ENCODE measurements around the gene MT1H.
A peak's percentile ranks its signal among the peaks of the same experiment; 100 is the strongest.
"Not testable (repeated sequence)": the region's sequence is repeated elsewhere in the genome, so short reads cannot be mapped to it uniquely, and the experiment has no call there.

Gene MT1H

GRCh38 chr16:56667581-56668571, 1.7 kb upstream of the MT1H start, which contains the start of gene MT1G:
Gene MT1G, minus strand, starts transcription at chr16:56668065. Its CDS starts 72 bp downstream, at chr16:56667993.
- peaks cover 99% of the 10 kb centered on the region for H3K27me3 ChIP-seq (ENCODE audit: control insufficient read depth, insufficient read depth, low read length)
- H3K27ac ChIP-seq (ENCODE audit: low read depth, low read length): no peak within 1 kb of the TSS

GRCh38 chr16:56669840-56670619, 416 bp downstream of the MT1H start:
- peaks cover 89% of the 10 kb centered on the region for H3K27me3 ChIP-seq (ENCODE audit: control insufficient read depth, insufficient read depth, low read length)
- peak overlapping the region; percentile 63 for H3K9ac ChIP-seq (ENCODE audit: low read length)
- H3K36me3 ChIP-seq (ENCODE audit: control insufficient read depth, insufficient read depth, low read length): no peaks in the 10 kb centered on the region
- peaks cover 41% of the 10 kb centered on the region for H3K4me1 ChIP-seq (ENCODE audit: control insufficient read depth, insufficient read depth, low read length)
- H3K4me3 ChIP-seq (ENCODE audit: low read depth, low read length): peak overlapping the region; percentile 49
- H3K9me3 ChIP-seq (ENCODE audit: control insufficient read depth, insufficient read depth, low read depth, low read length): no peaks in the 10 kb centered on the region
- no peak overlapping the region for H3K27ac ChIP-seq (ENCODE audit: low read depth, low read length)

More at GRCh38 chr16:56667581-56668571, 1.7 kb upstream of the MT1H start, which contains the start of gene MT1G:
- H3K36me3 ChIP-seq (ENCODE audit: control insufficient read depth, insufficient read depth, low read length): no peaks in the 10 kb centered on the region
- H3K9ac ChIP-seq (ENCODE audit: low read length): peak within 1 kb of the TSS; percentile 77
- H3K4me1 ChIP-seq (ENCODE audit: control insufficient read depth, insufficient read depth, low read length): peaks cover 30% of the 10 kb centered on the region
- peak within 1 kb of the TSS; percentile 51 for H3K4me3 ChIP-seq (ENCODE audit: low read depth, low read length)
- no peaks in the 10 kb centered on the region for H3K9me3 ChIP-seq (ENCODE audit: control insufficient read depth, insufficient read depth, low read depth, low read length)

- Histone ChIP-seq H3K36me3 (ENCODE audit: control insufficient read depth, insufficient read depth, low read length) (no peaks in the 10 kb centered on the region), H3K4me3 (ENCODE audit: low read depth, low read length) (no peak overlapping the region), H3K27me3 (ENCODE audit: control insufficient read depth, insufficient read depth, low read length) (peaks cover 88% of the 10 kb centered on the region), H3K9ac (ENCODE audit: low read length) (no peak overlapping the region), H3K27ac (ENCODE audit: low read depth, low read length) (no peak overlapping the region), H3K4me1 (ENCODE audit: control insufficient read depth, insufficient read depth, low read length) (peaks cover 46% of the 10 kb centered on the region), H3K9me3 (ENCODE audit: control insufficient read depth, insufficient read depth, low read depth, low read length) (no peaks in the 10 kb centered on the region)
Measured at GRCh38 chr16:56670620-56670934, 963 bp downstream of the MT1H start.

GRCh38 chr16:56671691-56672090, 2.1 kb downstream of the MT1H start:
- not testable (repeated sequence) for H3K27ac ChIP-seq (ENCODE audit: low read depth, low read length); H3K4me3 ChIP-seq (ENCODE audit: low read depth, low read length); H3K36me3 ChIP-seq (ENCODE audit: control insufficient read depth, insufficient read depth, low read length); H3K9me3 ChIP-seq (ENCODE audit: control insufficient read depth, insufficient read depth, low read depth, low read length); H3K9ac ChIP-seq (ENCODE audit: low read length)
- H3K27me3 ChIP-seq (ENCODE audit: control insufficient read depth, insufficient read depth, low read length): peaks cover 85% of the 10 kb centered on the region
- peaks cover 52% of the 10 kb centered on the region for H3K4me1 ChIP-seq (ENCODE audit: control insufficient read depth, insufficient read depth, low read length)

- not testable (repeated sequence) for H3K27ac ChIP-seq (ENCODE audit: low read depth, low read length); H3K9ac ChIP-seq (ENCODE audit: low read length); H3K36me3 ChIP-seq (ENCODE audit: control insufficient read depth, insufficient read depth, low read length); H3K9me3 ChIP-seq (ENCODE audit: control insufficient read depth, insufficient read depth, low read depth, low read length); H3K4me3 ChIP-seq (ENCODE audit: low read depth, low read length)
- H3K4me1 ChIP-seq (ENCODE audit: control insufficient read depth, insufficient read depth, low read length): peaks cover 57% of the 10 kb centered on the region
- peaks cover 85% of the 10 kb centered on the region for H3K27me3 ChIP-seq (ENCODE audit: control insufficient read depth, insufficient read depth, low read length)
Measured at GRCh38 chr16:56672171-56672570, 2.6 kb downstream of the MT1H start.

GRCh38 chr16:56672761-56673536, 3.3 kb downstream of the MT1H start:
- Histone ChIP-seq H3K9me3 (ENCODE audit: control insufficient read depth, insufficient read depth, low read depth, low read length) (no peaks in the 10 kb centered on the region), H3K27me3 (ENCODE audit: control insufficient read depth, insufficient read depth, low read length) (peaks cover 85% of the 10 kb centered on the region), H3K36me3 (ENCODE audit: control insufficient read depth, insufficient read depth, low read length) (no peaks in the 10 kb centered on the region), H3K27ac (ENCODE audit: low read depth, low read length) (no peak overlapping the region), H3K4me3 (ENCODE audit: low read depth, low read length) (no peak overlapping the region), H3K9ac (ENCODE audit: low read length) (no peak overlapping the region), H3K4me1 (ENCODE audit: control insufficient read depth, insufficient read depth, low read length) (peaks cover 54% of the 10 kb centered on the region)

- no peaks in the 10 kb centered on the region for H3K9me3 ChIP-seq (ENCODE audit: control insufficient read depth, insufficient read depth, low read depth, low read length)
- H3K9ac ChIP-seq (ENCODE audit: low read length): peak overlapping the region; percentile 82
- H3K27me3 ChIP-seq (ENCODE audit: control insufficient read depth, insufficient read depth, low read length): peaks cover 75% of the 10 kb centered on the region
- peak overlapping the region; percentile 68; the same call in 1 of the 2 replicates for H3K27ac ChIP-seq (ENCODE audit: low read depth, low read length)
- no peak overlapping the region for H3K4me3 ChIP-seq (ENCODE audit: low read depth, low read length)
- H3K4me1 ChIP-seq (ENCODE audit: control insufficient read depth, insufficient read depth, low read length): peaks cover 45% of the 10 kb centered on the region
- H3K36me3 ChIP-seq (ENCODE audit: control insufficient read depth, insufficient read depth, low read length): no peaks in the 10 kb centered on the region
Measured at GRCh38 chr16:56673921-56674320, 4.3 kb downstream of the MT1H start.

GRCh38 chr16:56674570-56674969, 5.0 kb downstream of the MT1H start:
- not testable (repeated sequence) for H3K36me3 ChIP-seq (ENCODE audit: control insufficient read depth, insufficient read depth, low read length); H3K4me3 ChIP-seq (ENCODE audit: low read depth, low read length); H3K9me3 ChIP-seq (ENCODE audit: control insufficient read depth, insufficient read depth, low read depth, low read length)
- Histone ChIP-seq H3K4me1 (ENCODE audit: control insufficient read depth, insufficient read depth, low read length) (peaks cover 41% of the 10 kb centered on the region), H3K9ac (ENCODE audit: low read length) (peak overlapping the region; percentile 89), H3K27me3 (ENCODE audit: control insufficient read depth, insufficient read depth, low read length) (peaks cover 68% of the 10 kb centered on the region), H3K27ac (ENCODE audit: low read depth, low read length) (peak overlapping the region; percentile 68; the same call in 1 of the 2 replicates)

- H3K9ac ChIP-seq (ENCODE audit: low read length): peak overlapping the region; percentile 89
- peaks cover 30% of the 10 kb centered on the region for H3K4me1 ChIP-seq (ENCODE audit: control insufficient read depth, insufficient read depth, low read length)
- H3K27ac ChIP-seq (ENCODE audit: low read depth, low read length): peak overlapping the region; percentile 59; the same call in 1 of the 2 replicates
- H3K36me3 ChIP-seq (ENCODE audit: control insufficient read depth, insufficient read depth, low read length): no peaks in the 10 kb centered on the region
- H3K27me3 ChIP-seq (ENCODE audit: control insufficient read depth, insufficient read depth, low read length): peaks cover 57% of the 10 kb centered on the region
- no peaks in the 10 kb centered on the region for H3K9me3 ChIP-seq (ENCODE audit: control insufficient read depth, insufficient read depth, low read depth, low read length)
- H3K4me3 ChIP-seq (ENCODE audit: low read depth, low read length): peak overlapping the region; percentile 73
Measured at GRCh38 chr16:56675685-56676210, 6.1 kb downstream of the MT1H start.

GRCh38 chr16:56677474-56677873, 7.9 kb downstream of the MT1H start:
- Histone ChIP-seq H3K36me3 (ENCODE audit: control insufficient read depth, insufficient read depth, low read length) (no peaks in the 10 kb centered on the region), H3K9me3 (ENCODE audit: control insufficient read depth, insufficient read depth, low read depth, low read length) (no peaks in the 10 kb centered on the region), H3K4me1 (ENCODE audit: control insufficient read depth, insufficient read depth, low read length) (peaks cover 38% of the 10 kb centered on the region), H3K27me3 (ENCODE audit: control insufficient read depth, insufficient read depth, low read length) (peaks cover 54% of the 10 kb centered on the region), H3K4me3 (ENCODE audit: low read depth, low read length) (no peak overlapping the region), H3K9ac (ENCODE audit: low read length) (no peak overlapping the region), H3K27ac (ENCODE audit: low read depth, low read length) (no peak overlapping the region)
